T-helper 1 cell treated with Interleukin-12 subunit alpha and Interleukin-12 subunit beta and Interleukin-4 antibody, amounts not matched to agents 30 ng/mL and 1 ng/mL, for 36 hours (primary cell): Measurements from ENCODE around the gene ANXA10. TPM values are rescaled to one million over a fixed set of nuclear protein-coding genes. Genes with fewer than 3 reads are reported as not detected.
"Not testable (repeated sequence)": the region's sequence is repeated elsewhere in the genome, so short reads cannot be mapped to it uniquely, and the experiment has no call there.

Experiments used
- intact Hi-C: fragments of 100-400 bp; cut with micrococcal nuclease; formaldehyde crosslinking; loops from one replicate; pipeline ENCODE4 v1.15.1; 2024
- total RNA-seq: library from RNA; stranded (reverse); gene quantifications from 2 replicates; pipeline ENCODE4 v1.2.3, GENCODE V29; 2022

ANXA10 gene
- total RNA-seq, 1 donor from 2014 or later = not detected

DNA sequence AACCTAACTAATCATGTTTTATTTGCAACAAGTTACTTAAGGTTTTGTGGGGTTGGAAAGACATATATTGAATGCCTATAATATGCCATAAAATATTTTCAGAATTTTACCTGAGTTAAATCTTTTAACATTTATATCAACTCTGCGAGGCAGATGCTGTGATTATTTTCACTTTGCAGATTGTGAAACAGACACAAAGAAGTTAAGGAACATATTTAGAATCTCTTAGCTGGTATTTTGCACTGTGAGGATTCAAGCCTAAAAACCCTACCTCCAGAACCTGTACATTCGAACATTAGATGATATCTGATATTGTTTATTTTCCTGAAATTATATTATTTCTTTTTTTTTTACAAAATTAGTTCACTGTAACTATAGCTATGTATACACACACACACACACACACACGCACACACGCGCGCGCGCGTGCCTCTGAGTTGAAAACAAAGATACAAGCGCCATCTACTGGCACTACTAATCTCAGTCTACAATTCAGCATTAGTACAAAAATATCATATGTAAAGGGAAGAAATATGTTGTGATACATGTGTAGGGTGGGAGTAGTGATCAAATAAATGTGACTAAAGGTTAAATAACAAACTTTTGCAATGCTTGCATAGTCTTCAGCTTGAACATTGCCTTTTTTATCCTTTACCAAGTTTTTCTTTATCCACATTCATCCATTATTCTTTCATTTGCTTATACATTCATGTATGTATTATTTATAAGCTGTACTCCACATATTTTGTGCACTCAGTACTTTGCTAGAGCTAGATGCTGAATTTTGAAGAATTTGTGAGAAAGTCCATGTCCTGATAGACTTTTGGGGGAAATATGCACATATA is 61.5 kb downstream of the ANXA10 start:
- intact Hi-C loops = loop anchor here (1.0 to 5.0 kb wide), 6 partner anchors 367 to 1989 kb away; no protein-coding TSS in a partner anchor

DNA sequence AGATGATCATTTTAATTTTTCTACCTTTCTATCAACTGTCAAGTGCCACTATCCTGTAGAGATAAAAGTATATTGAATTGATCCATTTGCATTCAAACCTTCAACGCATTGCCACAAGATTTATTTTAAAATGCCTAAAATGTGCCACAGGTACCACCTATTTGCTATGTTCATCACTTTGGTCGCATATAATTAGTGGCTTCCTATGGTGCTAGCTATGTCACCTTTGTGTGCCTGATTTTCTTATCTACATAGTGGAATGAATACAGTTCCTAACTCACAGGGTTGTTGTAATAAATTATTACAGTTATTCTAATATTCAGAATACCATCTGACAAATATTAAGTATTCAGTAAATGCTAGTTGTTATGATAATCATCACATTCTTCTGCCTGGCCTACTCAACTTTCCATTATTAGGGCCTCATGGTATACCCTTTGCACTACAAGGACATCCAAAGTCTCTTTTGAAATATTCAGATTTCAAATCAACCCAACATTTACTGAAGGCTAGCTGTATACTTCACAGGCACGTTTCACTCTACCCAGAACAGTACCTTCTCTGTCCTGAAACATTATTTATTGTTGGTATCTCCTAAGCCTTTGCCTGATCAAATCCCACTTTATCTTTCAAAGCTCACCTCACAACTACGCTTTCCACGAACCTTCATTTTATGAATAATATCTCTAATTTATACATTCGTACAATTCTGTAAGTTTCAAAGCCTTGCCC is 62.4 kb downstream of the ANXA10 start:
- intact Hi-C loops = loop anchor here (1.0 to 5.0 kb wide), 6 partner anchors 367 to 1990 kb away; no protein-coding TSS in a partner anchor

DNA sequence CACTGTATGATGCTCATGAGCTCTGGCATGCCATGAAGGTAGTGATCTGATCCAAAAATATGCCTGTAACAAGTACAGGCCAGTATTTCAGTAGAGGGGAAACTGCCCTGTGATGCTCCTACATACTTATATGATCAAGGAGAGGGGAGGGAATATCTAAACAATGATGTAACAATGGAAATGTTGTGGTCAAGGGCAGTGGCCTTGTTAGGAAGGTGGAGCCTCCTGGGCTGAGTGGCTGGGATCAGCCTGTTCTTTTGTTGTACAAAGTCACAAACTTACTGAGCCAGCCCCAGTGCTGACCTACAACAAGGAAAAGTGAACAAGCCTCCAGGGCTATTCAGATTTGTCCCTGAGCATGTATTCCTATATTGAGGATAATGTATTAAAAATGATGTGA is 70.3 kb downstream of the ANXA10 start:
- intact Hi-C loops = no loop called here

DNA sequence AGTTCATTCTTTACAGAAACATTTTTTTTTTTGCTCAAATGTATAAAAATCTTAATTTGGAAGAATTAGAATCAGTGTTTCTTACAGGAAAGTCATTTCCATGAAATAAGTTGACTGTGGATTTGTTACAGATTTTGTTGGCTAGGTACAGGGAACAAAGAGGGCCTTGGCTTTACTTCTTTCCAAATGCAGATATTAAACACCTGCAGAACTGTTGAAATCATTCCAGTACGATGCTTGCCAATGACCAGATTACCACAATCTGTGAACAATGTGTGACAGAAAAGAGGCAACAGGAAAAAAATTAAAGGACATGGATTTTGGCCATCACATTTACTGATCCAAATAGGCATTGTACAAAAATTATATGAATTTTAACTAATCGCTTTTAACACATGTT is 70.8 kb downstream of the ANXA10 start:
- intact Hi-C loops = no loop called here

DNA sequence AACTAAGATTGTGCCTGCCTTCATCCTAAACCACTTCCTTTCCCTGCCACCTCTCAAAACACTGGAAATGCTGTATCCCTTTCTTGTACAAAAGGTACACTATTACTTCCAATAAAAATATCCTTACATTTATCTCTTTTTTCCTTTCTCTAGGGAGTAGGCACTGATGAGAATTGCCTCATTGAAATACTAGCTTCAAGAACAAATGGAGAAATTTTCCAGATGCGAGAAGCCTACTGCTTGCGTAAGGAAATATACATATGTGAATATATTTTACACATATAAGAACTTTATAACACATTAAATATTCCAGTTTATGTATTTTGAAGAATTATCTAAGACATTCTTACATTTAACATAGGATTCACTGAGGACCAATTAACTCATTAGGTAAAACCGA is 71.7 kb downstream of the ANXA10 start:
- intact Hi-C loops = no loop called here

DNA sequence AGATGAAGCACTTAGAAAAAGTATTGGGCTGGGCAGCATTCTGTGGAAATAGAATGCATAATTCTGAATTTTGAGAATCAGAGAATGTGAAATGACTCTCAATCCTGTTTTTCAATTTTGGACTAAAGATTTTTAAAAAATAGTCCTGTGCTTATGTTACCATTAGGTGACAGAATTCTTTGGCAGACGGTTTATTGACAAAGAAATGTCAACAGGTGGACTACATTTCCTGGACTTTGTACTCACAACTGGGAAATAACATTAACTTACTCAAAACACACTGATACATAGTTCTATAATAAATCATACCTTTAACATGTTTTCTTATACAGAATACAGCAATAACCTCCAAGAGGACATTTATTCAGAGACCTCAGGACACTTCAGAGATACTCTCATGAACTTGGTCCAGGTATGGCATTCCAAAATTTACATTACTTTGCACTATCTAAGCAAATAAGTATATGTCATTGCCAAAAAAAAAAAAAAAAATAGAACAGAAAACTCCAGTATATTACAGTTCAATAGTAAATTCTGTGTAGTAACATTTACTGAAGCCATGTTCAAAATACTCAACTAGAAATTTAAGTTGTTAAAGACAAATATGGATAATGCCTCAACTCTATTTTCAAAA is 72.7 kb downstream of the ANXA10 start:
- intact Hi-C loops = loop anchor here (5.0 kb wide), 2 partner anchors 347 to 752 kb away; no protein-coding TSS in a partner anchor

DNA sequence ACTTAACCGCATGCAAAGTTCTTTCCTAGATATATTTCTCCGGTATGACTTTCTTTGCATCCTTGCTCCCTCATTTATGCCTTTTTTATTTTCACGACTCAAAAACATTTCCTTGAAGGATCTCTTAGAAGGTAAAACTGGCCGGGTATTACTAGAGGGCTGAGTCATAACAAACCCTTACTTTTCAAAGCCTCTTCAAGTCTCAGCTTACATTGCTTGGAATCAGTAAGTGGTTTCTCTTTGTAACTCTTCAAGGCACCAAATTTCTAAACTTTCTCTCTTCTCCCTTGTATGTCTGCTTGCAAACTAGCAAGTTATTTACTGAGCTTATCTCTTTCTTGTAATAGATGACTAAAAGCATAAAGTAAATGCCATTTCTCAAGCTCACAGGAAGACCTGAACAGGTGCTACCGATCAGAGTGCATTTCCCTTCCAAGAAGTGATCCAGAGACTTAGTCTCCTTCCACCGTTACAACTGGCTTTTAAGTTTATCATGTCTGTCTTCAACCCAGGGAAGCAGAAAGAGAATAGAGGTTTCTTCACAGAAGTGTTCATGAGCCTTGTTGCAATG is 75.5 kb downstream of the ANXA10 start:
- intact Hi-C loops = loop anchor here (5.0 kb wide), 2 partner anchors 345 to 750 kb away; no protein-coding TSS in a partner anchor

DNA sequence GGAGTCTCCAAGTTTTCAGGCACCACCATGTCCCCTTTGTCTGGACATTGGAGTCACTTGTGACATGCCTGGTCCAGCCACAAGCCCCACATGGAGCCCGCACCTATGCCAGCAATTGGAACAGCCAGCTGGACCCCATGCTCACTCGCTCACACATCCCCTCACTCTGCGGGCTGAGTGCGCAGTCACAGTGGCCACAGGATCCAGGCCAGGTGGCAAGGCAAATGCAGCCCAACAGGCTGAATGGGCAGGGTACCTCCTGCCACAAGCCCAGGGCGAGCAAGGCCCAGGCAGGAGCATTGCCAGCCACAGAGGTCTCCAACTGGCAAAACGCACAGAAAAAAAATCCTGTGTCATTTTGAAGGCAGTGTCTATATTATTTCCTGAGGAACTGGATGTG is 82.0 kb downstream of the ANXA10 start:
- intact Hi-C loops = loop anchor here (10.0 kb wide), 1 partner anchor 660 kb away; no protein-coding TSS in a partner anchor

DNA sequence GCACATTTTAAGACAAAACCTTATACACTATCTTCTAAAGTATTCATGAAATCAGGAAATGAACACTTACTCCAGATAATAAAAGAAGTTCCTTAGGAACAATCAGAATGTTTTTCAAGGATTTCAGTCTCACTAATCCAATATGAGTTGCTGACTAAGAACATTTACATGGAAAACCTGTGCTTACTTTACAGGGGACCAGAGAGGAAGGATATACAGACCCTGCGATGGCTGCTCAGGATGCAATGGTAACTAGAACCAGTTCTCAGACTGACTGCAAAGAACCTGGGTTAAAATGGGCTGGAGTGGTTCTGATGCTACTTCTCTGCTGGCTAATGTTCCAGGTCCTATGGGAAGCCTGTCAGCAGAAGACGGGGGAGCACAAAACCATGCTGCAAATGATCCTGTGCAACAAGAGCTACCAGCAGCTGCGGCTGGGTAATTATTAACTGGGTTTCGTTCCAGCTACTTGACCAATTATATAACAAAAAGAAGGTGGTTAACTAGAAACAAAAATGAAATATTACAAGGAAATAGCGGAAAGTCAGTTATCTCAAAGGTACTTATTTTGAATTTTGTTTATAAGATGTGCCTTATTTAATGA is 85.3 kb downstream of the ANXA10 start:
- intact Hi-C loops = loop anchor here (10.0 kb wide), 1 partner anchor 657 kb away; no protein-coding TSS in a partner anchor

DNA sequence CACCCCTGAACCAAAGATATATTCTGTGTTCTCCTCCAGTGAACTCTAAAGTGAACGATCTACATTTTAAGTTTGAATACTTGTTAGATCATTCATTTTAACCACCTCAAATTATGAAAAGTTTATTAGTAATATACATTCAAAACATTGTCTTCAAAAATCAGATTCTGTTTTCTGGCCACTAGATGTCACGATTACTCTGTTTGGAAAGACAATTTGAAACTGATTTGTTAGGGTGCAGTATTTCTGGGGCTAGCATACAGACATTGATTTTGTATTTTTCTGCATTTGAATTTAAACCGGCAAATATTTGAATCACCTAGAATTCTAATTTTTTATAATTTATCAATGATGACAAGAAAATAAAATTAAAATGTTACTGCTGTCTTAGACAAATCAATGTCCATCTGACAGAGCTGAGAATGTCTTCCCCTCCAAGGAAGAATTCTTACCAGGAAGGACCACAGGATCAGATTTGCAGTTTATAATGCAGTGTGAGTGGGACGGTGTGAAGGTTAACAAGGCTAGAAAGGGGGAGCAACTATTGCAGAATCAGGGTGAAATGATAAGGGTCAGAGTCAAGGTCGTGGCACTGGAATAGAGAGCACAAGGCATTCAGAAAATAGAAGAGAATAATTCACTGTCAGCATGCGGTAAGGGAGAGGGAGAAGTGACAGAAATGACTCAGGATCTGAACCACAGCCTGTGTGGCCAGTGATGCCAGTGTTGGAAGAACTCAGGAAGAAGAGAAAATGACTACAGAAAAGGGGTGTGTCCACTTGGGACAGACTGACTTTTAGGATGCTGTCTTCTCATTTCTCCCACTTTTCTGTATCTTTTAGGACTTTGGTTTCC is 91.6 kb downstream of the ANXA10 start:
- intact Hi-C loops = loop anchor here (1.0 to 5.0 kb wide), 5 partner anchors 329 to 1308 kb away; no protein-coding TSS in a partner anchor

DNA sequence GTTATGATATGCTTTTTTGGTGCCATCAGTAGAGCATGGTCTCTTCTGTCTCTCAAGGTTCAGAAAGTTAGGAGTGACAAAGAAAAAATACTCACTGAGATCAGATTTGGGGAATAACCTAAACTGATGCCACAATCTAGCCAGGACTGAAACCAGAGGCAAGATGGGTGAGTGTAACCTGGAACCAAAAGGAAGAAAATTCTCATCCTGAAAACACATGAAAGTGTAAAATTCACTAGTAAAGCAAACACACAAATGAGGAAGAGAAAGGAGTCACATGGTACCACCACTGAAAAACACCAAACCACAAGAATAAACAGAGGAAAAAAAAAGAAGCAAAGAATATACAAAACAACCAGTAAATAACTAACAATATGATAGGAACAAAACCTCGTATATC is 96.4 kb downstream of the ANXA10 start:
- intact Hi-C loops = no loop called here

DNA sequence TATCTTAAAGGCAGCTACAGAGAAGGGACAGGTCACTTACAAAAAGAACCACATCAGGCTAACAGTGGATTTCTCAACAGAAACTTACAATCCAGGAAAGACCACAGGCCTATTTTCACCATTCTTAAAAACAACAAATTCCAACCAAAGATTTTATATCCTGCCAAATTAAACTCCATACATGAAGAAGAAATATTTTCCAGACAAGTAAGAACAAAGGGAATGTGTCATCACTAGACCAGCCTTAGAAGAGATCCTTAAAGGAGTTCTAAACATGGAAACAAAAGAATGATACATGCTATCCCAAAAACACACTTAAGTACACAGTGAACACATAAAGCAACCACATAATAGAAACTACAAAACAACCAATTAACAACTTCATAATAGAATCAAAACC is 105.6 kb downstream of the ANXA10 start:
- intact Hi-C loops = no loop called here

DNA sequence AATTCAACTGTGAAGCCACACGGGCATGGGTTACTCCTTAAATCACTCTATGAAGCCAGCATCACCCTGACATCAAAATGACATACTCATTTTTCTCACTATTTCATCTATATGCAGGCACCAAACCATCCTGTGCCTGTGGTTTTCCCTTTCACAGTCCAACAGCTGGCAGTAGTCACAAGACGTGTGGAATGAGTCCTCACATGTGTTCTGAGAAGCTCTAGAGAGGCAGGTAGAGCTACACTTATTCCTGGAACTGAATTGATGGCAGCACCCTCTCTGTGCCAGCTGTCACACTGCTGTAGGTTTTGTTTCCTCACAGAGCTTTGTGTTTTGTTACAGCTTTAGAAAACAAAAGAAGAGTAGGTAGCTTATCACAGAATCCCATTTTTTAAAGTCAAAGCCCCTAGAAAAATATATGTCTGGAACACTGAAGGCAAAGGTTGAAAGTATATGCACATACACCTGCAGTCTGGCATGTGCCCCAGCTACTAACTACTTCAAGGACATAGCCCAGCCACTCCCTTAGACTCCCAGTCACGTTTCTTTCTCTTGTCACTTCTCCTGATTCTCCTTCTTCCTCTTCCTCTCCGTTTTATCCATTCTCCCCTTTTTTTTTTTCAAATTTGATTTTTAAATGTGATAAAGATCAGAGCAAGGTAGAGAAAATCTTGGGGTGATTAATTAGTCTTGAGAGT is 107.1 kb downstream of the ANXA10 start:
- intact Hi-C loops = no loop called here

DNA sequence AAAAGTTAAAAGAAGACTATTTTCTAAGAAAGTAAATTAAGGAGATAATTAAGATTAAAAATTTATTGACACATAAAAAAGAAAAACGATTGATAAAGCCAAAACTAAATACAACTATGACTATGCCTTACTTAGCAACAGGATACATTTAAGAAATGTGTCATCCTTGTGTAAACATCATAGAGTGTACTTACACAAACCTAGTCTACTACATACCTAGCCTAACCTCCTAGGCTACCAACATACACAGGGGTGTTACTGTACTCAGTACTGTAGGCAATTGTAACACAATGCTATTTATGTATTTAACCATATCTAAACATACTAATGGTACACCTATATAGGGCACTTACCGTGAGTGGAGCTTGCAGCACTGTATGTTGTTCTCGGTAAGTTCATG is 108.3 kb downstream of the ANXA10 start:
- intact Hi-C loops = no loop called here

DNA sequence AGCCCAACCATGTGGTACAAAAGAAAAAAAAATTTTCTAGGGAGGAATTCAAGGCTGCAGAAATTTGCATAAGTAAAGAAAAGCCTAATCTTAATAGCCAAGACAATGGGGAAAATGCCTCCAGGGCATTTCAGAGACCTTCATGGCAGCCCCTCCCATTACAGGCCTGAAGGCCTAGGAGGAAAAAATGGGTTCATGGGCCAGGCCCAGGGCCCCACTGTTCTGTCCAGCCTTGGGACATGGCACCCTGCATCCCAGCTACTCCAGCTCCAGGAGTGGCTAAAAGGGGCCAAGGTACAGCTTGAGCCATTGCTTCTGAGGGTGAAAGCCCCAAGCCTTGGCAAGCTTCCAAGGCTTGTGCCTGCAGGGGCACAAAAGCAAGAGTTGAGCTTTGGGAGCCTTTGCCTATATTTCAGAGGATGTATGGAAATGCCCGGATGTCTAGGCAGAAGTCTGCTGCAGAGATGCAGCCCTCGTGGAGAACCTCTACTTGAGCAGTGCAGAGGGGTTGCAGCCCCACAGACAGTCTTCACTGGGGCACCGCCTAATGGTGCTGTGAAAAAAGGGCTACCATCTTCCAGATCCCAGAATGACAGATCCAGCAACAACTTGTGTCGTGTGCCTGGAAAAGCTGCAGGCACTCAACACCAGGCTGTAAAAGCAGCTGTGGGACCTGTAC is 111.0 kb downstream of the ANXA10 start:
- intact Hi-C loops = no loop called here

DNA sequence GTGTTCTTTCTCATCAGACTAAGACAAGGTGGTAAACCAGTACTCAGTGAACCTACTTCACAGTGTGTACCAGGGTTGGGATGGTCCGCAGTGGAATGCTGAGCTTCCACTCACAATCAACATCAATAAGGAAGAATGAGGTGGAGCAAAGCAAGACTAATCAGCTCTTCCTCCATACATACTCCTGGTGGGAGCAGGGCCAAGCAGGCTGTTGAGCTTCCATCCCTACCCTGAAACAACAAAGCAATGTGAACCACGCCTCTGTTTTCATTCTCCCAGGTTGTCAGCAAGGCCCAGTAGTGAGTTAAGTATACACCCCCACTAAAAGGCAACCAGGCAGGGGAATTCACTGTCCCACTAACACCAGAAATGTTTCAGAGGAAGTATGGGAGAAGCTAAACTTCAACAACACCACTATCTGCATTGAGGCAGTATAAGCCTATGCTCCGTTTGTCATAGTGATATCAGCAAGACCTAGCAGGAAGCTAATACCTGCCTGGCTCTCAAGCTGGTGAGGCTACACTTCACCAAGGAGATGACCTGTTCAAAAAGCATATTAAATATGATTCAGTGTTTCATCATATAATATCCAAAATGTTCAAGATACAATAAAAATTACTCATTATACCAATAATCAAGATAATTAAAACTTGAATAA is 116.7 kb downstream of the ANXA10 start:
- intact Hi-C loops = no loop called here

DNA sequence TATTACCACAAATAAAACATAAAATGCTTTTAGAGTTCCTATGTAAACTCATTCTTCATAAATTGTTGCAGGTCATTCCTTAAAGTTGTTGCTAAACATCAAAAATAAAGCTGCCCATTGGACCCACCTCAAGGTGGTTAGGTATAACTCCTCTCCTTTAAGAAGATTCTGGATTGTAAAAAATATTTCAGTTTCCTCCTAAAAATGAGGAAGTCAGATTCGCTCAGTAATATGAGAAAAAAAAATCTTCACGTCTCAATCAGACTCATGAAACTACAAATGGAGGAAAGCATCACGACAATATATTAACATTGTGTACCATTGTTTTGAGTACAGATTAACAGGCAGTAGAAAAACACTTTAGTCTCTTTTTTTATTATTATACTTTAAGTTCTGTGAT is 120.3 kb downstream of the ANXA10 start:
- intact Hi-C loops = no loop called here

DNA sequence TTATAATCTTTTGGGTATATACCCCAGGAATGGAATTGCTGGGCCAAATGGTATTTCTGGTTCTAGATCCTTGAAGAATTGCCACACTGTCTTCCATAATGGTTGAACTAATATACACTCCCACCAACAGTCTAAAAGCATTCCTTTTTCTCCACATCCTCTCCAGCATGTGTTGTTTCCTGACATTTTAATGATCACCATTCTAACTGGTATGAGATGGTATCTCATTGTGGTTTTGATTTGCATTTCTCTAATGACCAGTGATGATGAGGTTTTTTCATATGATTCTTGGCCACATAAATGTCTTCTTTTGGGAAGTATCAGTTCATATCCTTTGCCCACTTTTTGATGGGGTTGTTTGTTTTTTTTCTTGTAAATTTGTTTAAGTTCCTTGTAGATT is 121.2 kb downstream of the ANXA10 start:
- intact Hi-C loops = not testable (repeated sequence)
